ENCODE data around the gene SF1.

The SF1 gene

DNA sequence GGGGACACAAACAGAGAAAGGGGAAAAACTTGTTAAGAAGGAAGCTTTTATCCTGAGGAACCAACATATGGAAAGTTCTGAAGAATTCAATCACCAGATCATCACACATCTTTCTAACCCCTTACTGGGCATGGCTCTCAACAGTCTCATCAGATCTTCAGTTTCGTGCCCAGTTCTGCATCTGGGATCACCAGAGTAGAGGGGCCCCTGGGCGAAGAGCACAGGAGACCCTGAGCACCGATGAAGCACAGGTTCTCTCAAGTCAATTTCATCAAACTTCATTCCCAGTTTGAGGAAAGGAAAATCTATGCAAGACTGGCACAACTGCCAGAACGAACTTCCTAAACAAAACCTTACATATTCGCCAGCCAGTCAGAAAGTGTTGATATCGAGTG is 10.0 kb downstream of the SF1 start:
- H3K4me3 ChIP-seq (ENCODE audit: low read length) = no peak overlapping the region
- TF ChIP-seq, protein P1, sequence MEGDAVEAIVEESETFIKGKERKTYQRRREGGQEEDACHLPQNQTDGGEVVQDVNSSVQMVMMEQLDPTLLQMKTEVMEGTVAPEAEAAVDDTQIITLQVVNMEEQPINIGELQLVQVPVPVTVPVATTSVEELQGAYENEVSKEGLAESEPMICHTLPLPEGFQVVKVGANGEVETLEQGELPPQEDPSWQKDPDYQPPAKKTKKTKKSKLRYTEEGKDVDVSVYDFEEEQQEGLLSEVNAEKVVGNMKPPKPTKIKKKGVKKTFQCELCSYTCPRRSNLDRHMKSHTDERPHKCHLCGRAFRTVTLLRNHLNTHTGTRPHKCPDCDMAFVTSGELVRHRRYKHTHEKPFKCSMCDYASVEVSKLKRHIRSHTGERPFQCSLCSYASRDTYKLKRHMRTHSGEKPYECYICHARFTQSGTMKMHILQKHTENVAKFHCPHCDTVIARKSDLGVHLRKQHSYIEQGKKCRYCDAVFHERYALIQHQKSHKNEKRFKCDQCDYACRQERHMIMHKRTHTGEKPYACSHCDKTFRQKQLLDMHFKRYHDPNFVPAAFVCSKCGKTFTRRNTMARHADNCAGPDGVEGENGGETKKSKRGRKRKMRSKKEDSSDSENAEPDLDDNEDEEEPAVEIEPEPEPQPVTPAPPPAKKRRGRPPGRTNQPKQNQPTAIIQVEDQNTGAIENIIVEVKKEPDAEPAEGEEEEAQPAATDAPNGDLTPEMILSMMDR (conservative IDR thresholded peaks at IDR 0.05; ENCODE audit: low read depth, low read length) = no peak
- no peak for DNase-seq (ENCODE audit: low read depth)

DNA sequence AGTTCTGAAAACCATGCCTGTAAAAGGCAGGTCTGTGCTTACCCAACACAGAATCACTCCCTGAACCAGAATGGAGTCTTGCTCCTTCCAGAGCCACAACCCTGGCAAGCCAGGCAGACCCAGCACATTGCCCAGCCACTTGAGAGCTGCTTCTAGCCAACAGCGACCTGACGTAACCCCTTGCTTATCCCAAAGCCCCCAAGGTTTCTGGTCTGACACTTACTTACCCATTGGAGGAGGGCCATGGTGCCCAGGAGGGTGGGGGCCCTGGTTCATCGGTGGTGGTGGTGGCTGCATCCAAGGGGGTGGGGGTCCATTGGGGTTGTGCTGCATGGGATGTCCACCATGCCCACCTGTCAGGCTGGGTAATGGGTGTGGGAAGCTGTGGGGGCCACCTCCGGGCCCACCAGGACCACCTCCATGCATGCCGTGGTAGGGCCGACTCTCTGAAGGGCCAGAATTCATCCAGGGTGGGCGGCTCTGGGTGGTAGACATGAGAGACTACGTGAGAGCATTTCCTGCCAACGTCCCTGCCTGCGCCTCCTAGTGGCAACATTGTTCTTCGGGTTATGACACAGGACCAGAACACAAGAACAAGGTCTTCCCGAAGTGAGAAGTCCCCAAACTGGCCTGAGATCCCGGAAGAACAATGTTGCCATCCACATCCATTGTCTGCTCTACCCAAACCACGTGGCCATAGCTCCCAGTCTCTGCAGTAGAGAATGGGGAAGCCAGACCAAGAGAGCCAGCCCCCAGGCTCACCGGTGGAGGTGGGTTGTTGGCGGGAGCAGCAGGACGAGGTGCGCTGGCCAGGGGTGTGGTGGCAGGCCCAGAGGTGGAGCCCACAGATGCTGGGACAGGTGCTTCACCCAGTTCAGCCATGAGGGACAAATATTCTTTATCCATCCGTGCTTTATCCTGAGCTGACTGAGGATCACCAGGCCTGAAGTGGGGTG is 10.7 kb downstream of the SF1 start:
- H3K4me3 ChIP-seq (ENCODE audit: low read length) = no peak overlapping the region
- TF ChIP-seq, protein P1 (conservative IDR thresholded peaks at IDR 0.05; ENCODE audit: low read depth, low read length) = peak; percentile 83
- DNase-seq (ENCODE audit: low read depth) = no peak

DNA sequence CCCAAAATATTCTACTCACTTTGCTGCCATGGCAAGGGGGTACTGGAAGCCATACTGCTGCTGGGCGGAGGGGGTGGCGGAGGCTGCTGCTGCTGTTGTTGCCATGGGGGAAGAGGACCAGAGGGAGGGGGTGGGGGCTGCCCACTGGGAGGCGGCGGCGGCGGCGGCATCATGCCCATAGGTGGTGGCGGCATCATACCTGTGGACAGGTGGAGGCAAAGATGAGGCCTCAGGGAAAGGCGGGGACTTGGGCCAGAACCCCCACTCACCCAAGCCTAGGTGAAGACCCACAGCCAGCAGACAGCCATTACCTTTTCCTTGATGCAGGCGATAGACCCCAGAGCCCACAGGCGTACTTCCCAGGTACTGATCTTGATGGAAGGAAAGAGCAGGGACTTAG is 11.5 kb downstream of the SF1 start:
- no peak for DNase-seq (ENCODE audit: low read depth)
- TF ChIP-seq, protein P1 (conservative IDR thresholded peaks at IDR 0.05; ENCODE audit: low read depth, low read length) = no peak
- no peak overlapping the region for H3K4me3 ChIP-seq (ENCODE audit: low read length)

DNA sequence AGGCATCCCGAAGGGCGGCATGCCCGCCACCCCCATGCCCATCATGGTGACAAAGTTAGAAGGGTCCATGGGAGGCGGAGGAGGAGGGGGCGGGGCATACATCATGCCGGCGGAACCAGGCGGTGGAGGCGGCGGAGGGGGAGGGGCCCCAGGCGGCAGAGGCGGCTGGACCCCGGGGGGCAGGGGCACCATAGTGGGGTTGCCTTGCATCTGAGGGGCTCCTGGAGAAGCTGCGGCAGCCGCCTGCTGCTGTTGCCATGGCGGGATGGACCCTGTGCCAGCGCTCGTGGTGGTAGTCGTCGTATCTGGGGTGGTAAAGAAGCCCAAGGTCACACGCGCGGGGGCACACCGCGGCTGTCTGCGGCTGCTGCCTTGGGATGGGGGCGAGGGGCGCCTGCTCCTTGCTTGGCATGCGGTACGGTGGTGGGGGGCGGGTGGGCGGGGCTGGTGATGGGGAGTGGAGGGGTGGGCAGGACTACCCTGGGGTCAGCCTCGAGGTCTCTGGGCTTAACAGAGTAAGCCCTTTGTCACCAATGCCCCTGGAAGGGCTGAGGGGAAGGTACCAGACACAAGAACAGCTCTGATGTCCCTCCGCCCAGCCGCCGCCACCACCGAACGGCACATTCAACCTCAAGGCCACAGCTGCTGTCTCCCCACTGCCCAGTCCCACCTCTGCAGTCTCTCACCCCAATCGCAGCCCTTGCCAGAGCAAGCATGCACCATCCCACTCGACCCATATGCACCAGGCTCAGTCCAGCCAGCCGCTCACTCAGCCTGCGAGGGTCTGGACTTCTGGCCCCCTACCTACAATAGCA is 12.3 kb downstream of the SF1 start:
- DNase-seq (ENCODE audit: low read depth) = no peak
- TF ChIP-seq, protein P1 (conservative IDR thresholded peaks at IDR 0.05; ENCODE audit: low read depth, low read length) = no peak

DNA sequence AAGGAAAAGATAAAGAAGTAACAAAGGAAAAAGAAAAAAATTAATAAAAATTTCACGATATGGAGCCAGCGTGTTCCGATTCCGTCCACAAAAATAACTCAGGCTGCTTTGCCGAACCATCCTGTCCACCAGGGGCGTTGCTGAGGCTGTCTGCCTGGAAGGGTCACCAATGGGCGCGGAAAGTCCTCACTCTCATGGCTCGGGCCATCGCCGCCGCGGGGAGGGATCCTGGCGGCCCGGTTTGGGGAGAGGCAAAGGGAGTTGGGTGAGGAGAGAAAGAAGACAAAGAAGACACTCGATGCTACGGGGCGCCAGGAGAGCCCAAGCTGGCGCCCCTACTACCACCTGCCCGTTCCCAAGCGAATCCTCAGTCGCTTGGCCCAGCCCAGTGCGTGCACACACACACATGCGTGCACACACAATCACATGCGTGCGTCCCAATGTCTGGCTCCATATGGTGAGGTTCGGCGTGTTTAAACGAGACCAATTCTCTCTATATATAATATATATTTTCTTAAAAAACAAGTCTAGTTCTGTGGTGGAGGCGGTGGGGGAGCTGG is 13.0 kb downstream of the SF1 start:
- DNase-seq (ENCODE audit: low read depth) = no peak
- no peak overlapping the region for H3K4me3 ChIP-seq (ENCODE audit: low read length)
- TF ChIP-seq, protein P1 (conservative IDR thresholded peaks at IDR 0.05; ENCODE audit: low read depth, low read length) = peak; percentile 35

More for the DNA sequence above, 12.3 kb downstream of the SF1 start:
- no peak overlapping the region for H3K4me3 ChIP-seq (ENCODE audit: low read length)

DNA sequence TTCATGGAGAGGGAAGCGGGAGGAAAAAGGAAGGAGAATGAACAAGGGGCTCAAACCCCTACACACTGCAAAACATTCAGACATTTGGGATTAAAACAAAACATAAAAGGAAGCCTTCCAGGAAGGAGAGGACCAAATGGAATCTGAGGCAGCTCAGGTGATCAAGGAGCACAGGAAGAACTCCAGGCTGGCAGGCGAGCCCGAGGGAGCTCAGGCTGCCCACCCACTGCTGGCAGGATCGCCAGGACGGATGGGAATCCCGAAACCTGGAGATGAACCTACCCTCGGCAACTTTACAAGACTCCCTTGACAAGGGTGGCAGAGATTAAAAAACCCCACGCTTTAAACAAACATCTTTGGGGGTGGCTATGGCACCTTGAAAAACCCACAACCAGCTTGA is 13.6 kb downstream of the SF1 start:
- no peak for DNase-seq (ENCODE audit: low read depth)
- TF ChIP-seq, protein P1 (conservative IDR thresholded peaks at IDR 0.05; ENCODE audit: low read depth, low read length) = no peak
- no peak overlapping the region for H3K4me3 ChIP-seq (ENCODE audit: low read length)
